Lung (tissue), 12 donors: ENCODE measurements around the gene SLC2A4. TPM values are rescaled to one million over a fixed set of nuclear protein-coding genes. Genes with fewer than 3 reads are reported as not detected.
A peak's percentile ranks its signal among the peaks of the same experiment; 100 is the strongest.

Experiments used
- ATAC-seq: fragments of 200-7000 bp; cut with Tn5 transposase; one replicate; pipeline ENCODE4 v1.9.1; 2020; ENCODE audit warnings: moderate number of reproducible peaks; ENCODE audit not compliant: insufficient read depth, low FRiP score
- DNase-seq, 3 donors: peaks; one replicate each; pipeline ENCODE4 v3.0.0-alpha.2; 2013 to 2017
- H3K27ac ChIP-seq, 2 donors: one replicate each; pipeline ENCODE4 v1.5.1; 2013; ENCODE audit warnings: mild to moderate bottlenecking in 2 of 2, moderate library complexity in 2 of 2, control low read depth in 1 of 2, inconsistent platforms in 1 of 2, low read depth in 1 of 2, low read length in 1 of 2
- H3K27me3 ChIP-seq, 3 donors: one replicate each; pipeline ENCODE4 v1.5.1; 2013; ENCODE audit warnings: low read length in 2 of 3; ENCODE audit not compliant: control insufficient read depth in 3 of 3, insufficient read depth in 3 of 3
- H3K36me3 ChIP-seq, 4 donors: one replicate each; pipeline ENCODE4 v1.5.1; 2013; ENCODE audit warnings: low read length in 4 of 4, mild to moderate bottlenecking in 1 of 4, moderate library complexity in 1 of 4; ENCODE audit not compliant: control insufficient read depth in 4 of 4, insufficient read depth in 4 of 4
- H3K4me1 ChIP-seq, 5 donors: one replicate each; pipeline ENCODE4 v1.5.1; 2013; ENCODE audit warnings: low read length in 5 of 5, mild to moderate bottlenecking in 2 of 5, moderate library complexity in 1 of 5; ENCODE audit not compliant: control insufficient read depth in 5 of 5, insufficient read depth in 5 of 5
- H3K4me3 ChIP-seq: one replicate; pipeline ENCODE4 v1.5.1; 2013; ENCODE audit warnings: mild to moderate bottlenecking, control low read depth, moderate library complexity
- H3K9ac ChIP-seq, 2 donors: one replicate each; pipeline ENCODE4 v1.5.1; 2013; ENCODE audit warnings: low read length in 2 of 2, control low read depth in 1 of 2; ENCODE audit not compliant: insufficient read depth in 1 of 2
- H3K9me3 ChIP-seq, 4 donors: one replicate each; pipeline ENCODE4 v1.5.1; 2013; ENCODE audit warnings: low read length in 3 of 4, mild to moderate bottlenecking in 1 of 4, moderate library complexity in 1 of 4; ENCODE audit not compliant: control insufficient read depth in 4 of 4, insufficient read depth in 3 of 4
- WGBS, 2 donors: extraction: QIAGEN DNeasy Blood & Tissue Kit; methylation state at CpG; one replicate each; pipeline ENCODE4 v1.1.7; 2013; 5-methylcytosine and 5-hydroxymethylcytosine counted together
- polyA plus RNA-seq, 2 donors: library from polyadenylated mRNA; stranded (reverse); fragments of 200-250 nt; gene quantifications; one replicate each; pipeline ENCODE4 v1.2.1, GENCODE V29; 2013
- total RNA-seq, 2 donors: library from RNA; depleted of rRNA in 1 of 2; stranded (reverse); fragments of >200 nt in 1 of 2; gene quantifications; one replicate each; pipeline ENCODE4 v1.2.1, GENCODE V29; 2014 to 2021
- TF ChIP-seq, protein P1 (sequence below): IDR thresholded peaks from 2 replicates; pipeline ENCODE4 v1.5.1; 2012; ENCODE audit warnings: mild to moderate bottlenecking; ENCODE audit errors: control extremely low read depth, extremely low read depth
- donor health status: control.
- donor health status: control.
- donor health status: Bipolar disorder and iron deficiency.
- donor health status: healthy.
- donor health status: DM: yes; HTN: yes; CAD: no.

SLC2A4 gene
- total and polyA plus RNA-seq, 4 donors, result 1.1 to 2.0 (median 1.2) TPM

- Histone ChIP-seq H3K36me3 (peaks cover 17 to 39% (median 33%) of the 10 kb centered on the region in 4 donors), H3K27ac (peak overlapping the region in 1 of 2 donors; percentile 18), H3K9ac (no peak overlapping the region), H3K4me1 (peaks cover 6 to 23% (median 14%) of the 10 kb centered on the region in 5 donors), H3K4me3 (no peak overlapping the region), H3K9me3 (peaks cover 0 to 2% (median 0%) of the 10 kb centered on the region in 4 donors), H3K27me3 (no peaks in the 10 kb centered on the region)
- TF ChIP-seq, protein P1, sequence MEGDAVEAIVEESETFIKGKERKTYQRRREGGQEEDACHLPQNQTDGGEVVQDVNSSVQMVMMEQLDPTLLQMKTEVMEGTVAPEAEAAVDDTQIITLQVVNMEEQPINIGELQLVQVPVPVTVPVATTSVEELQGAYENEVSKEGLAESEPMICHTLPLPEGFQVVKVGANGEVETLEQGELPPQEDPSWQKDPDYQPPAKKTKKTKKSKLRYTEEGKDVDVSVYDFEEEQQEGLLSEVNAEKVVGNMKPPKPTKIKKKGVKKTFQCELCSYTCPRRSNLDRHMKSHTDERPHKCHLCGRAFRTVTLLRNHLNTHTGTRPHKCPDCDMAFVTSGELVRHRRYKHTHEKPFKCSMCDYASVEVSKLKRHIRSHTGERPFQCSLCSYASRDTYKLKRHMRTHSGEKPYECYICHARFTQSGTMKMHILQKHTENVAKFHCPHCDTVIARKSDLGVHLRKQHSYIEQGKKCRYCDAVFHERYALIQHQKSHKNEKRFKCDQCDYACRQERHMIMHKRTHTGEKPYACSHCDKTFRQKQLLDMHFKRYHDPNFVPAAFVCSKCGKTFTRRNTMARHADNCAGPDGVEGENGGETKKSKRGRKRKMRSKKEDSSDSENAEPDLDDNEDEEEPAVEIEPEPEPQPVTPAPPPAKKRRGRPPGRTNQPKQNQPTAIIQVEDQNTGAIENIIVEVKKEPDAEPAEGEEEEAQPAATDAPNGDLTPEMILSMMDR, result no peak
- DNase-seq (no peak), ATAC-seq (no peak)
- 77 to 84% methylated on average over 12 of the region's 12 CpGs for WGBS, 2 donors
Measured at GRCh38 chr17:7309628-7310027, 28.1 kb downstream of the SLC2A4 start.

DNA sequence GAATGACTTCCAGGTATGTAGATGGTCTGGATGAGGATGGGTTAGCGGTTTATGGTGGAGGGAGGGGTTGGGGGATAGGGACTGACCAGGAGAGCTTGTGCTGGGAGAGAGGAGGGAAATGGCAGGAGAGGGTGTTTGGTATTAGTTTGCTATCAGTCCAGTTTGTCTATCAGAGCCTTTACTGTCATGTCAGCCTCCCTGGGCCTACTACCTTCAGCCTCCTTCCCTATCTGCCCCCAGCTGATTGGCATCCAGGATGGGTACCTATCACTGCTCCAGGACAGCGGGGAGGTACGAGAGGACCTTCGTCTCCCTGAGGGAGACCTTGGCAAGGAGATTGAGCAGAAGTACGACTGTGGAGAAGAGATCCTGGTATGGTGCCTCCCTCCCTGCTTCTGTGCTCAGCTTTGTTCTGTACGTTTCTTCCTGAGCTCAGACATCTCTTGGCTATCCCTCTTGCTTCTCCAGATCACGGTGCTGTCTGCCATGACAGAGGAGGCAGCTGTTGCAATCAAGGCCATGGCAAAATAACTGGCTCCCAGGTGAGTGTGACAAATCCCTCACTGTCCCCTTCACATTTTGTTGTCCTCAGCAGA lies 29.7 kb downstream of the SLC2A4 start:
- peaks cover 17 to 39% (median 37%) of the 10 kb centered on the region in 4 donors for H3K36me3 ChIP-seq
- ATAC-seq, result no peak
- WGBS, 2 donors, result 88 to 91% methylated on average over 7 of the region's 7 CpGs

DNA sequence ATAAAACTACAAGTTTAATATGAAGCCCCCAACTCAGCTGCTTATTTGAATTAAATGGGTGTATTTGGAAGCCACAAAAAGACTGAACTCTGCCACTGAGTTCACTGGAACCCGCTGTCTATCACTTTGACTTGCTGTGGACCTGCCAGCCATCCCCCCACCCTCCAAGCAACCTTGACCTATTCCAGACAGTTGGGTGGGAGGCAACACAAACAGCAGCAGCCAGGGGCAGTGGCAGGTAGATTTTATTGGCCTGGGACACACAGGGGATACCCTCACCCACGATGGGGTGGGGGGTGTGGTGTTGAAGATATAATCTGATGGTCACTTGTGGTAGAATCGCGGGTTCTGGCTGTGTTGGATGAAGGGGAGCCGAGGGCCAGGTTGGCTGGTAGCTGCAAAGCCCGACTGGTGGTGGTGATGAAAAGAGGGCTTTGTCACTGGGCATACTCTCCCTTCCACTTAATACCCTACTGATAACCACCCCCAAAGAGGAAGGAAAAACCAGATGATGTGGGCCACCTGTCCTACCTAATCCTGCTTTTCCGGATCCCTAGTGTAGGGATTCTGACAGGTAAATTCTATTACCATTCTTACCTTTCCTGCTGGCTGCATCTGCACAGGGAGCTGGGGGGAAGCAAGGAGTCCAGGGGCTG lies 31.0 kb downstream of the SLC2A4 start:
- 83% methylated on average over 7 of the region's 7 CpGs for WGBS, 2 donors
- H3K4me1 ChIP-seq, result peaks cover 6 to 26% (median 19%) of the 10 kb centered on the region in 5 donors
- TF ChIP-seq, protein P1, result no peak

More for the DNA sequence above, 29.7 kb downstream of the SLC2A4 start:
- Histone ChIP-seq H3K27me3 (no peaks in the 10 kb centered on the region), H3K4me1 (peaks cover 6 to 26% (median 19%) of the 10 kb centered on the region in 5 donors), H3K9me3 (peaks cover 0 to 2% (median 0%) of the 10 kb centered on the region in 4 donors), H3K9ac (no peak overlapping the region), H3K27ac (no peak overlapping the region), H3K4me3 (no peak overlapping the region)
- TF ChIP-seq, protein P1, result no peak
- DNase-seq, result no peak

More for the DNA sequence above, 31.0 kb downstream of the SLC2A4 start:
- no peak for DNase-seq
- no peak for ATAC-seq
- H3K36me3 ChIP-seq, result peaks cover 17 to 43% (median 41%) of the 10 kb centered on the region in 4 donors
- peaks cover 0 to 2% (median 0%) of the 10 kb centered on the region in 4 donors for H3K9me3 ChIP-seq
- H3K27me3 ChIP-seq, result no peaks in the 10 kb centered on the region
- no peak overlapping the region for H3K9ac ChIP-seq
- H3K4me3 ChIP-seq, result no peak overlapping the region
- H3K27ac ChIP-seq, result no peak overlapping the region
